HG03025 (cell line): ENCODE data around the gene KIF6.
"Not testable (repeated sequence)": the region's sequence is repeated elsewhere in the genome, so short reads cannot be mapped to it uniquely, and the experiment has no call there.

Experiments
- ATAC-seq: cut with Tn5 transposase; IDR thresholded peaks from one replicate; pipeline ENCODE4 v1.9.1; 2021; ENCODE audit warnings: mild to moderate bottlenecking, moderate library complexity; ENCODE audit not compliant: unreplicated experiment, low FRiP score

Gene KIF6

DNA sequence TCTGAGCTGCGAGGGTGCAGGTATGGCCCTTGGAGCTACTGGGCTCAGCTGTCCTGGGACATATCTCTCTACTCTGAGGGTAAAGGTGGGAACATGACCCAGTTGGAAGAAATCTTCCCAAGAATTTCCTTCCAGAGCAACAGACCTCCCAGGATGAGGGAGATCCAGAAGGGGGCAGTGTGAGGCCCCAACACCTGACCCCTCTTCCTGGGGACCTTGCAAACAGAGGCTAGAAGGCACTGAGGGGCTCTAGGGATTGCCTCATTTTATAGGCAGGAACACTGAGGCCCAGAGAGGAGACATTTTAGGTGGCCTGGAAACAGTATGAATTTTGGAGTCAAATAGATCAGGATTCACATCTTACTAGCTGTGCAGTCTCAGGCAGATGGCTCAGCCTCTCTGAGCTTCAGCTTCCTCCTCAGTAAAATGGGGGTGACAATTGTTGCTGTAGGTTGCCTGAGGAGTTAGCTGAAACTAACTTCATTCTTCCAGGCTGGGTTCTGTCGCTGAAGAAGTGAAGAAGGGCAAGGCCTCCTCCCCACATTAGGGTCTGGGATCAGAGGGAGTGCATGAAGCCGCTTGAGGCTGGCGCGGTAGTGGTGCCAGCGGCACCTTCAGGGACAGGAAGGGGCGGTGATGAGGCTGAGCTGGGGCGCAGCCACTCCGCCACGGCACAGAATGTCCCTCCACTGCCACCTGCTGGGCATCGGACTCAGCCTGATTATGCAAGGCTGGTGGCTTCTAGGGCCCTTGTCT lies 422.4 kb downstream of the KIF6 start:
- peak; percentile 83 for ATAC-seq

GRCh38 chr6:39302011-39302410 lies 423.2 kb downstream of the KIF6 start:
- no peak for ATAC-seq

DNA sequence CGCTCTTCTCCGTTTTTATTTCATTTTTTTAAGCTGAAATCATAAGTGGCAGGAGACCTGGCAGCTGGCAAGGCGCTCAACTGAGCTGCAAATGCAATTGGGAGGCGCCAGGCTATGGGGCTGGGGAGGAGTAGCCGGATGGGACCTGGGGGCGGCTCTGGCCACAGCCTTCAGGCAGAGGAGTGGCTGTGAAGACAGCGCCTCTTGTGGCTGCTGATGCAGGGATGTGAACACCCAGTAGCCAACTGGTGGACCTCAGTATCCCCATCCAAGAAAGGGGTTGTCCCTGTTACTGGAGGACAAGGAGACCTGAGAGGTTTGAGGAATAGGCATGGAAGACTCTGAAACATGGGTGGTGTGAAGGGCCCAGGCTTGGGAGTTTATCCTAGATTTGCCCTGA lies 423.6 kb downstream of the KIF6 start:
- no peak for ATAC-seq

GRCh38 chr6:39300739-39301138 lies 424.5 kb downstream of the KIF6 start:
- no peak for ATAC-seq

DNA sequence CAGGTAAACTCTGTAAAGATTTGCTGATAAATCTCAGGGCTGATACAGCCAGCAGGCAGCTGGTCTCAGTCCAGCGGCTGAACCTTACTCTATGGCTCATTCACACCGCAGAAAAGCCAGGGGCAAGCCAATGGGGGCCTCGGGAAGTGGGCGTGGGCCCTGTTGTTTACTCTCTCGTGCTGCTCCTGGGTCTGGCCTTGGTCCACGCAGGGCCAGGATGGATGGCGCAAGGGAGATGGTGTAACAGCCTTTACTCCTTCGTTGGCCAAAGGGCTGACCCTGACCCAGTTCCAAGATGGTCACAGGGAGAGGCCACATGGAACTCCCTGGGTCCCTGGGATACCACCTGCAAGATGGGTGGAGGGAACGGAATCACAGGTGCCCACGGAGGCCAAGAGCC lies 427.1 kb downstream of the KIF6 start:
- ATAC-seq = no peak

- no peak for ATAC-seq
Measured at GRCh38 chr6:39296745-39297640, 428.2 kb downstream of the KIF6 start.

DNA sequence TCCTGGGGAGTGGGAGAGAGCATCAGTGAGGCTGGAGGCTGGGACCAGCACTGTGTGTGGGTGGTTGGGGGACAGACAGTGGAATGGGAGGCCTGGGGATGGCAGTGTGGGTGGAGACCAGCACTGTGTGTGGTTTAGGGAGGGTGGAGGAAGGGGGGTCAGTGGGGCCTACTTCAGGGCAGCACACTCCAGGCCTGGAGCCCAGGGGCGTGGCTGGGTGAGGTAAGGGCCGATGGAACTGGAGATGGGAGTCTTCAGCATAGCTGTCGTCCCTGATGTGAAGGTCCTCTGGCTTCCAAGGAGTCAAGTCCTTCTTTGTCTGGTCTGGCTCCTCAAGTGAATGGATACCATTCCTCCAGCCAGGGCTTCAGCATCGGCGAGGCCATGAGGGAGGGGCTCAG lies 429.6 kb downstream of the KIF6 start:
- ATAC-seq = no peak

DNA sequence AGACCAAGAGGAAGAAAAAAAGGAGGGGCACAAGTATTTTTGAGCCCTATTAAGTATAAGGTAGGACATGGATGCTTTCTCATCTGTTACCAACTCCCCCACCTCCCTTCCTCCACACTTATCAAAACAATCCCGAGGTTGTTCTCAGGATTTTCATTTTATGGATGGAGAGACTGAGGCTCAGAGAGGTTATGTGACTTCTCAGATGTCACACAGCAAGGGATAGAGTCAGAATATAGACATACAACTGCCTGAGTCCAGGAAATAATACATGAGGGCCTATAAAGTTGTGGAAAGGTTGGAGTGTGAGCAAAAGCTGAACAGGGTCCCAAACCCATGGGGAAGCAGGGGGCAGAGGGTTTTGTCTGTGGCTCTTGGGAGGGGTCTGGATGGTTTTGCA lies 430.3 kb downstream of the KIF6 start:
- no peak for ATAC-seq

GRCh38 chr6:39294133-39294532 lies 431.1 kb downstream of the KIF6 start:
- no peak for ATAC-seq

- no peak for ATAC-seq
Measured at GRCh38 chr6:39292637-39293036, 432.6 kb downstream of the KIF6 start.

- no peak for ATAC-seq
Measured at GRCh38 chr6:39289490-39289889, 435.7 kb downstream of the KIF6 start.

GRCh38 chr6:39287601-39288000 lies 437.6 kb downstream of the KIF6 start:
- no peak for ATAC-seq

DNA sequence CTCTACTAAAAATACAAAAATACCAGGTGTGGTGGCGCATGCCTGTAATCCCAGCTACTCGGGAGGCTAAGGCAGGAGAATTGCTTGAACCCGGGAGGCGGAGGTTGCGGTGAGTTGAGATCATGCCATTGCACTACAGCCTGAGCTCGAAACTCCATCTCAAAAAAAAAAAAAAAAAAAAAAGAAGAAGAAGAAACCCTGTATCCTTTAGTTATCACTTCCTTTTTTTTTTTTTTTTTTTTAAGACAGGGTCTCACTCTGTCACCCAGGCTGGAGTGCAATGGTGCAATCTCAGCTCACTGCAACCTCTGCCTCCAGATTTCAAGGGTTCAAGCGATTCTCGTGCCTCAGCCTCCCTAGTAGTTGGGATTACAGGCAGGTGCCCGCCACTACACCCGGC lies 438.6 kb downstream of the KIF6 start:
- not testable (repeated sequence) for ATAC-seq

GRCh38 chr6:39282774-39283173 lies 442.4 kb downstream of the KIF6 start:
- no peak for ATAC-seq

- no peak for ATAC-seq
Measured at GRCh38 chr6:39281312-39281980, 443.8 kb downstream of the KIF6 start.

GRCh38 chr6:39280247-39280731 lies 444.9 kb downstream of the KIF6 start:
- no peak for ATAC-seq
